NCI-H82 (cell line): Measurements from ENCODE around the gene CDH4.
"Not testable (repeated sequence)": the region's sequence is repeated elsewhere in the genome, so short reads cannot be mapped to it uniquely, and the experiment has no call there.

Source experiments
- DNase-seq: peaks from one replicate; lab custom pipeline; 2025; lab: John Stamatoyannopoulos, UW

The CDH4 gene

GRCh38 chr20:61847420-61847748 is 595.3 kb downstream of the CDH4 start:
- no peak for DNase-seq

DNA sequence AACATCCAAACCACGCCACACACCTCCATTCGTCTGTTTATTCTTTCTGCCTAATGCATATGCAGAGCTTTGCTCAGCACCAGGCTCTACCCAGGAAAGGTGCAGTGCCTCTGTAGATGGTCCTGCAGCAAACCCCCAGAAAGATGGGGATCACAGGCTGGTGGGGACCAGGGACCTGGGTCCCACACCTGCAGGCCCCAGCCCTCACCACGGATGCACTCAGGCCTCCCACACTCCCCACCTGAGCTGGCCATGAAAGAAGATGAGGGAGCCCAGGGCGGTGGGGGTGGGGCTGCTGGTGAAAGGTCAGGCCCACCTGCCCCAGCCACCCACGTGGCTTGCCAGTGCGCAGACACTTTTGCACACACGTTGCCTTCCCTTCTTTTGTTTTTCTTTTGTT is 595.9 kb downstream of the CDH4 start:
- DNase-seq, result no peak

GRCh38 chr20:61848851-61849250 is 596.8 kb downstream of the CDH4 start:
- DNase-seq, result no peak

- no peak for DNase-seq
Observed at GRCh38 chr20:61849376-61849775, 597.3 kb downstream of the CDH4 start.

DNA sequence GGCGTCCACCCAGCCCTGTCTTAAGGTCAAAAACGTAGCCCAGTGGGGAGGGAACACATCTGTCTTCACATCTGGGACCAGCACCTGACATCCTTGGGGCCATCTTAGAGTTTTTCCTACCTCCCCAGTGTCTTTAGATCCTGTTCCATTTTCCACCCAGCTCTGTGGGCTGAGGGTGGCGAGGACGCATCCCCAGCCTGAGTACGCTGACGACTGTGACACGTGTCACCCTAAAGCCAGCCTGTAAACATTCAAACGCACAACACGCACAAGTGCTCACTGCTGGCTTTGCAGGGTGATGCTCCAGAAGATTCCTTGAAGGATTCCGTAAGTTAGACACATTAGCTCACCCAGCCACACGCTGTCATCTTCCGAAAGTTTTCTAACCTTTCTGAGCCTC is 597.8 kb downstream of the CDH4 start:
- DNase-seq, result no peak

GRCh38 chr20:61850457-61850856 is 598.4 kb downstream of the CDH4 start:
- no peak for DNase-seq

GRCh38 chr20:61850926-61851900 is 599.2 kb downstream of the CDH4 start:
- DNase-seq, result no peak

DNA sequence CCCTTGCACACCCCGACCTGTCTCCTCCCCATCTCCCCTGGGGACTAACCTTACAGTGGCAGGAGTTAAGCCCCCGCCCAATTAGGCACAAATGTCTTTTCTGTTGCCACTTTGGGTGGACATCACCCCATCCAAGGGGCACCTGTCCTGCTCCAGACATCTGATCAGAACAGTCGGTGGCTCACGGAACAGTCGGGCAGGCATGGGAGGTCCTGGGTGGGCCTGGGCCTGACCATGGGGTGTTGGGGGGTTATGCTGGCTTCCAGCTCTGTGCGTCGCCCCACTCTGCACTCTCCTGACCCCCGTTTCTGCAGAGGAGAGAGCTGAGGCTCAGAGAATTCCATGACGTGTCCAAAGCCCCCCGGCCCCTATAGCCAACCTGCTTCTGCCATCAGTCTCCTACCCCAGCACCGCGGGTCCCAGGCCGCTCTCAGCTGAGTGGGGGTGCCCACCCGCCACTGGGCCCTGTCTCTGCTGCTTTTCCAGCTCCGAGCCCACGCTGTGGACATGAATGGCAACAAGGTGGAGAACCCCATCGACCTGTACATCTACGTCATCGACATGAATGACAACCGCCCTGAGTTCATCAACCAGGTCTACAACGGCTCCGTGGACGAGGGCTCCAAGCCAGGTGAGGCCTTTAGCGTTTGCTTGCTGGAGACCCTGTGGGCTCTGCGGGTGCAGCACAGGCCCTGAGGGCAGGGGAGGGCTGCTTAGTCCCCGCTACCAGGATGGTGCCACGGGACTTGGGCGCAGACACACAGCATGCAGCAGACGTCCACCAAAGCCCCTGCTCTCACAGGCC is 600.4 kb downstream of the CDH4 start:
- no peak for DNase-seq

- no peak for DNase-seq
Observed at GRCh38 chr20:61853073-61854005, 601.3 kb downstream of the CDH4 start.

DNA sequence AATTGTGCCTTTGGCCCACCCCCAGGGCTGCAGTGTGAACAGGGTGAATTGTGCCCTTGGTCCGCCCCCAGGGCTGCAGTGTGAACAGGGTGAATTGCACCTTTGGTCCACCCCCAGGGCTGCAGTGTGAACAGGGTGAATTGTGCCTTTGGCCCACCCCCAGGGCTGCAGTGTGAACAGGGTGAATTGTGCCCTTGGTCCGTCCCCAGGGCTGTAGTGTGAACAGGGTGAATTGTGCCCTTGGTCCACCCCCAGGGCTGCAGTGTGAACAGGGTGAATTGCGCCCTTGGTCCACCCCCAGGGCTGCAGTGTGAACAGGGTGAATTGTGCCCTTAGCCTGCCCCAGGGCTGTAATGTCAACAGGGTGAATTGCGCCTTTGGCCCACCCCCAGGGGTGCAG is 602.5 kb downstream of the CDH4 start:
- not testable (repeated sequence) for DNase-seq

GRCh38 chr20:61855286-61855685 is 603.2 kb downstream of the CDH4 start:
- no peak for DNase-seq

GRCh38 chr20:61856626-61857413 is 604.8 kb downstream of the CDH4 start:
- no peak for DNase-seq

- DNase-seq, result no peak
Observed at GRCh38 chr20:61857414-61857775, 605.3 kb downstream of the CDH4 start.

- no peak for DNase-seq
Observed at GRCh38 chr20:61857884-61858283, 605.8 kb downstream of the CDH4 start.

DNA sequence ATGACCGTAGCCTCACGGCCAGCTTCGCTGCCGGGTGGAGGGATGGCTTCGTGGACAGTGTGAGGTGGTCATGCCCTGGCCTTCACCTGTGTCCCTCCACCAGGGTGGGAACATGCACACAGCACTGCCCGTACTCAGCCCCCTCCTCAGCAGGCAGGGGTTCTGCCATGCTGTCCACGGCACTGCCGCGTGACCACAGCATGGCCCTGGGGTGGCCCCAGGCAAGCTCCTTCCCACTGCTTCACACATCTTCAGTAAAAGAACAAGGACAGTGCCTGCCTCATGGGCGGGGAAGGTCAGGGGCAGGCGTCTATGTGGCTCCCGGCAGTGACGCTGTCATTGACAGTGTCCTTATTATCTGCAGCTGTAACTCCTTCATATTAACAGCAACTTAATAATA is 607.7 kb downstream of the CDH4 start:
- no peak for DNase-seq

GRCh38 chr20:61860260-61860987 is 608.4 kb downstream of the CDH4 start:
- DNase-seq, result no peak

GRCh38 chr20:61861054-61861841 is 609.2 kb downstream of the CDH4 start:
- no peak for DNase-seq

- no peak for DNase-seq
Observed at GRCh38 chr20:61861858-61862257, 609.8 kb downstream of the CDH4 start.

- no peak for DNase-seq
Observed at GRCh38 chr20:61862881-61863280, 610.8 kb downstream of the CDH4 start.

DNA sequence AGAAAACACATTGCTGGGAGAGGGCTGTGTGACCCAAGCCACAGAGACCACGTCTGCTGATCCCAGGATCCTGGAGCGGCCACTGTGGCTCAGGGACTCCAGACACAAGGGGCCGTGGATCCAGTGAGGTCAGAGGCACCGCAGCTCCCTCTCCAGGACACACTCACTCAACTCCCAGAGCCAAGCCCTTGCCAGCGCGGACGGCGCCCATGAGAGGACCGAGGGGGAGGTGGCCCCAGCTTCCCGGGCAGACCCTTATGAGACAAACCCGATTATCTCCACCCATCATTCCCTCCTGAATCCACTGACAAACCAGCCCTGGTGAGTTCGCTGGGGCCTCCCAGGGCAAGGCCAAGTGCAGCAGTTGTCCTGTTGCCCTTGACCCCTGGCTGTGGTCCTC is 612.4 kb downstream of the CDH4 start:
- DNase-seq, result no peak
